K562 (cell line): ENCODE data around the gene RASGRP4. TPM values are rescaled to one million over a fixed set of nuclear protein-coding genes. Genes with fewer than 3 reads are reported as not detected.

Source experiments
- CBX2 ChIP-seq: fragments of 200-600 bp; sonication (generic); IDR thresholded peaks from one replicate; pipeline ENCODE4 v1.6.1; 2012; ENCODE audit warnings: mild to moderate bottlenecking, low read length, inconsistent platforms; ENCODE audit not compliant: insufficient read depth, poor library complexity, severe bottlenecking
- CREBBP ChIP-seq: IDR thresholded peaks from one replicate; pipeline ENCODE4 v1.6.1; 2012; ENCODE audit warnings: low read depth, mild to moderate bottlenecking, control low read depth, inconsistent platforms, low read length
- CREM ChIP-seq: IDR thresholded peaks from 2 replicates; pipeline ENCODE4 v1.6.1; 2014; ENCODE audit warnings: antibody characterized with exemption, low read depth
- HMG20A ChIP-seq: fragments of 450-650 bp; formaldehyde crosslinking; conservative IDR thresholded peaks from 2 replicates; pipeline ENCODE4 v1.4.0; 2020; ENCODE audit warnings: mild to moderate bottlenecking, mixed read lengths
- HNRNPUL1 ChIP-seq: fragments of 200-400 bp; formaldehyde crosslinking; IDR thresholded peaks from 2 replicates; pipeline ENCODE4 v1.6.1; 2017; ENCODE audit warnings: low read length
- HSF4 ChIP-seq: fragments of 250-450 bp; sonication (Bioruptor Pico); IDR thresholded peaks from 2 replicates; pipeline ENCODE4 v2.1.2; 2022; ENCODE audit warnings: mild to moderate bottlenecking, moderate library complexity, borderline replicate concordance
- MCM2 ChIP-seq: fragments of 450-650 bp; IDR thresholded peaks from 2 replicates; pipeline ENCODE4 v1.6.1; 2017; ENCODE audit warnings: low read depth, mild to moderate bottlenecking
- NFE2L1 ChIP-seq: fragments of 450-650 bp; IDR thresholded peaks from 2 replicates; pipeline ENCODE4 v1.6.1; 2016; ENCODE audit warnings: missing genetic modification characterization, low read depth, mild to moderate bottlenecking, missing compliant biosample characterization, moderate library complexity, borderline replicate concordance
- POLR2G ChIP-seq: fragments of 200-400 bp; formaldehyde crosslinking; IDR thresholded peaks from 2 replicates; pipeline ENCODE4 v1.6.1; 2017; ENCODE audit warnings: low read depth, mild to moderate bottlenecking, antibody characterized with exemption, low read length, moderate library complexity
- POLR2H ChIP-seq: IDR thresholded peaks from 2 replicates; pipeline ENCODE4 v1.6.1; 2016; ENCODE audit warnings: missing genetic modification characterization, low read depth, mild to moderate bottlenecking, control low read depth, missing compliant biosample characterization, moderate library complexity
- RBBP5 ChIP-seq: fragments of 200-600 bp; sonication (generic); IDR thresholded peaks from 2 replicates; pipeline ENCODE4 v1.6.1; 2012; ENCODE audit warnings: borderline replicate concordance, mild to moderate bottlenecking, low read length, control low read depth, inconsistent platforms; ENCODE audit not compliant: insufficient read depth, poor library complexity, severe bottlenecking
- SMAD3 ChIP-seq: fragments of 450-650 bp; formaldehyde crosslinking; conservative IDR thresholded peaks from 2 replicates; pipeline ENCODE4 v1.4.0; 2020; ENCODE audit warnings: mild to moderate bottlenecking
- TEAD1 ChIP-seq, 2 experiments: fragments of 450-650 bp in 1 of 2; sonication (generic) in 1 of 2; formaldehyde crosslinking; IDR thresholded peaks; 2 replicates each; pipeline versions ENCODE4 v1.4.0 to v1.8.0; 2020 to 2022; ENCODE audit warnings: mild to moderate bottlenecking in 2 of 2, missing genetic modification reagents in 1 of 2
- TEAD2 ChIP-seq: fragments of 450-650 bp; IDR thresholded peaks from 2 replicates; pipeline ENCODE4 v1.6.1; 2016; ENCODE audit warnings: missing genetic modification characterization, control low read depth, missing compliant biosample characterization
- ZNF583 ChIP-seq: fragments of 250-450 bp; sonication (Bioruptor Pico); IDR thresholded peaks from 2 replicates; pipeline ENCODE4 v1.4.0; 2020
- ZSCAN32 ChIP-seq: fragments of 450-650 bp; formaldehyde crosslinking; IDR thresholded peaks from 2 replicates; pipeline ENCODE4 v1.4.0; 2020; ENCODE audit warnings: mild to moderate bottlenecking, moderate library complexity
- polyA plus RNA-seq, 8 experiments: library from polyadenylated mRNA; depleted of rRNA in 4 of 8; stranded (reverse) in 5 of 8; unstranded in 3 of 8; fragments of >200 nt; fragmentation: Nextera tagmentation in 2 of 8; fragmentation: Illumina TruSeq in 1 of 8; extraction: Ambion mirVana in 2 of 8; extraction: Trizol in 1 of 8; gene quantifications; 2 replicates each; pipeline versions ENCODE4 v1.2.1 to v1.2.3, GENCODE V29; 2011 to 2014; ENCODE audit warnings: inconsistent platforms in 1 of 8, missing spikeins in 1 of 8
- total RNA-seq, 7 experiments: library from RNA; depleted of rRNA in 6 of 7; stranded (reverse); fragments of >200 nt in 6 of 7; fragmentation: Illumina TruSeq in 2 of 7; extraction: Trizol in 2 of 7; gene quantifications; 2 replicates each; pipeline versions ENCODE4 v1.2.1 to v1.2.3, GENCODE V29; 2011 to 2021; ENCODE audit warnings: low replicate concordance in 1 of 7
- TF ChIP-seq, protein P1 (sequence below): fragments of 250-450 bp; sonication (Bioruptor Pico); IDR thresholded peaks from 2 replicates; pipeline ENCODE4 v1.9.0; 2021; ENCODE audit warnings: mild to moderate bottlenecking, inconsistent platforms
- TF ChIP-seq, protein P2 (sequence below): fragments of 450-650 bp; formaldehyde crosslinking; IDR thresholded peaks from 2 replicates; pipeline ENCODE4 v1.4.0; 2022; ENCODE audit warnings: missing genetic modification characterization
- TF ChIP-seq, protein P3 (sequence below): sonication (generic); formaldehyde crosslinking; IDR thresholded peaks from 2 replicates; pipeline ENCODE4 v1.8.1; 2022; ENCODE audit warnings: missing genetic modification reagents
- TF ChIP-seq, protein P4 (sequence below): conservative IDR thresholded peaks from 2 replicates; pipeline ENCODE4 v1.6.1; 2011; ENCODE audit warnings: low read depth, mild to moderate bottlenecking, low read length; ENCODE audit not compliant: control insufficient read depth
- TF ChIP-seq, protein P5 (sequence below): fragments of 450-650 bp; IDR thresholded peaks from 2 replicates; pipeline ENCODE4 v1.6.1; 2016; ENCODE audit warnings: missing biosample characterization, missing genetic modification characterization

Gene RASGRP4
- total and polyA plus RNA-seq, 9 of the 15 experiments (the other 6 are each of a cell fraction or from before 2014, with no cell fraction given) = 0.39 to 4.6 (median 3.8) TPM

DNA sequence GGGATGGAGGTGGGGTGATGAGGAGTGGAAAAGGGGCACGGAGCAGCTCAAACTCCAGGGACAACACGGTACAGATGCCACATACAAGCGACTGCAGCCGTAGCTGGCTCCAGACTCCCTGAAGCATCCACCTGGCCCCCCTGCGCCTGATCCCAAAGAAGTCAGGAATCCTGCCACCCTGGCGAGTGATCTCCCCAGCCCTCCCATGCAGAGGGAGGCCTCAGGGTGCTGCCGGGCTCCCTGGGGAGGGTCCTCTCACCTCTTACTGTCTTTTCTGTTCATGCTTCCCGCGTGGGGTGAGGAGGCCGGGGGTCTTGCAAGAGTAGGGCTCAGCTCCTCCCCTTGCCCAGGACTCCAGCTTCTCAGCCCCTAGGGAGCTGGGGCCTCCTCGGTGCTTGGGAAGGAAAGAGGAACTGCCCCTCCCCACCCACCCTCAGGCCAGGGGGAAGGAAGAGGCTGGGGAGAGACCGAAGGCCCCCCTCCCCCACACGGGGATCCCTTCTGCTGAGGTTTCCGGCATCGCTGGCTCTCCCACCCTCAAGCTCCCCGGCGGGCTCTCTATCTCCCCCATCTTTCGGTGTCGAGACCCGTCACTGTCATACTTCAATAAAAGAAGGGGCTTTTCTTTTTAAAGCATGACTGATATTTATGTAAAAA lies at the start of gene RASGRP4 (continued):
- TF ChIP-seq ZNF583 (no peak), POLR2G (0 out of 2 replicates have a peak, but pooled peaks have one; percentile 41), RBBP5 (no peak), SMAD3 (no peak), POLR2H (tag) (no peak), CREBBP (no peak), ZSCAN32 (CRISPR knock-in tag) (no peak), CREM (no peak), CBX2 (no peak), HSF4 (CRISPR knock-in tag) (no peak), TEAD1 (CRISPR knock-in tag; IDR thresholded peaks at IDR 0.05) (no peak), HMG20A (CRISPR knock-in tag) (no peak), HNRNPUL1 (no peak), TEAD2 (tag) (no peak), NFE2L1 (tag) (no peak), MCM2 (no peak)
- TF ChIP-seq, protein P1, sequence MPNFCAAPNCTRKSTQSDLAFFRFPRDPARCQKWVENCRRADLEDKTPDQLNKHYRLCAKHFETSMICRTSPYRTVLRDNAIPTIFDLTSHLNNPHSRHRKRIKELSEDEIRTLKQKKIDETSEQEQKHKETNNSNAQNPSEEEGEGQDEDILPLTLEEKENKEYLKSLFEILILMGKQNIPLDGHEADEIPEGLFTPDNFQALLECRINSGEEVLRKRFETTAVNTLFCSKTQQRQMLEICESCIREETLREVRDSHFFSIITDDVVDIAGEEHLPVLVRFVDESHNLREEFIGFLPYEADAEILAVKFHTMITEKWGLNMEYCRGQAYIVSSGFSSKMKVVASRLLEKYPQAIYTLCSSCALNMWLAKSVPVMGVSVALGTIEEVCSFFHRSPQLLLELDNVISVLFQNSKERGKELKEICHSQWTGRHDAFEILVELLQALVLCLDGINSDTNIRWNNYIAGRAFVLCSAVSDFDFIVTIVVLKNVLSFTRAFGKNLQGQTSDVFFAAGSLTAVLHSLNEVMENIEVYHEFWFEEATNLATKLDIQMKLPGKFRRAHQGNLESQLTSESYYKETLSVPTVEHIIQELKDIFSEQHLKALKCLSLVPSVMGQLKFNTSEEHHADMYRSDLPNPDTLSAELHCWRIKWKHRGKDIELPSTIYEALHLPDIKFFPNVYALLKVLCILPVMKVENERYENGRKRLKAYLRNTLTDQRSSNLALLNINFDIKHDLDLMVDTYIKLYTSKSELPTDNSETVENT (CRISPR knock-in tag) = no peak
- TF ChIP-seq, protein P2, sequence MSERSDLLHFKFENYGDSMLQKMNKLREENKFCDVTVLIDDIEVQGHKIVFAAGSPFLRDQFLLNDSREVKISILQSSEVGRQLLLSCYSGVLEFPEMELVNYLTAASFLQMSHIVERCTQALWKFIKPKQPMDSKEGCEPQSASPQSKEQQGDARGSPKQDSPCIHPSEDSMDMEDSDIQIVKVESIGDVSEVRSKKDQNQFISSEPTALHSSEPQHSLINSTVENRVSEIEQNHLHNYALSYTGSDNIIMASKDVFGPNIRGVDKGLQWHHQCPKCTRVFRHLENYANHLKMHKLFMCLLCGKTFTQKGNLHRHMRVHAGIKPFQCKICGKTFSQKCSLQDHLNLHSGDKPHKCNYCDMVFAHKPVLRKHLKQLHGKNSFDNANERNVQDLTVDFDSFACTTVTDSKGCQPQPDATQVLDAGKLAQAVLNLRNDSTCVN (CRISPR knock-in tag) = no peak
- TF ChIP-seq, protein P3, sequence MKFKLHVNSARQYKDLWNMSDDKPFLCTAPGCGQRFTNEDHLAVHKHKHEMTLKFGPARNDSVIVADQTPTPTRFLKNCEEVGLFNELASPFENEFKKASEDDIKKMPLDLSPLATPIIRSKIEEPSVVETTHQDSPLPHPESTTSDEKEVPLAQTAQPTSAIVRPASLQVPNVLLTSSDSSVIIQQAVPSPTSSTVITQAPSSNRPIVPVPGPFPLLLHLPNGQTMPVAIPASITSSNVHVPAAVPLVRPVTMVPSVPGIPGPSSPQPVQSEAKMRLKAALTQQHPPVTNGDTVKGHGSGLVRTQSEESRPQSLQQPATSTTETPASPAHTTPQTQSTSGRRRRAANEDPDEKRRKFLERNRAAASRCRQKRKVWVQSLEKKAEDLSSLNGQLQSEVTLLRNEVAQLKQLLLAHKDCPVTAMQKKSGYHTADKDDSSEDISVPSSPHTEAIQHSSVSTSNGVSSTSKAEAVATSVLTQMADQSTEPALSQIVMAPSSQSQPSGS = no peak
- TF ChIP-seq, protein P4, sequence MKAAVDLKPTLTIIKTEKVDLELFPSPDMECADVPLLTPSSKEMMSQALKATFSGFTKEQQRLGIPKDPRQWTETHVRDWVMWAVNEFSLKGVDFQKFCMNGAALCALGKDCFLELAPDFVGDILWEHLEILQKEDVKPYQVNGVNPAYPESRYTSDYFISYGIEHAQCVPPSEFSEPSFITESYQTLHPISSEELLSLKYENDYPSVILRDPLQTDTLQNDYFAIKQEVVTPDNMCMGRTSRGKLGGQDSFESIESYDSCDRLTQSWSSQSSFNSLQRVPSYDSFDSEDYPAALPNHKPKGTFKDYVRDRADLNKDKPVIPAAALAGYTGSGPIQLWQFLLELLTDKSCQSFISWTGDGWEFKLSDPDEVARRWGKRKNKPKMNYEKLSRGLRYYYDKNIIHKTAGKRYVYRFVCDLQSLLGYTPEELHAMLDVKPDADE = no peak
- TF ChIP-seq, protein P5, sequence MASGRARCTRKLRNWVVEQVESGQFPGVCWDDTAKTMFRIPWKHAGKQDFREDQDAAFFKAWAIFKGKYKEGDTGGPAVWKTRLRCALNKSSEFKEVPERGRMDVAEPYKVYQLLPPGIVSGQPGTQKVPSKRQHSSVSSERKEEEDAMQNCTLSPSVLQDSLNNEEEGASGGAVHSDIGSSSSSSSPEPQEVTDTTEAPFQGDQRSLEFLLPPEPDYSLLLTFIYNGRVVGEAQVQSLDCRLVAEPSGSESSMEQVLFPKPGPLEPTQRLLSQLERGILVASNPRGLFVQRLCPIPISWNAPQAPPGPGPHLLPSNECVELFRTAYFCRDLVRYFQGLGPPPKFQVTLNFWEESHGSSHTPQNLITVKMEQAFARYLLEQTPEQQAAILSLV = no peak
